HepG2 (cell line): ENCODE measurements around the gene KCNF1. TPM values are rescaled to one million over a fixed set of nuclear protein-coding genes. Genes with fewer than 3 reads are reported as not detected.
"Not testable (repeated sequence)": the region's sequence is repeated elsewhere in the genome, so short reads cannot be mapped to it uniquely, and the experiment has no call there.

Experiments
- ATAC-seq: fragments of 200-7000 bp; cut with Tn5 transposase; 3 replicates; pipeline ENCODE4 v1.9.1; 2020; ENCODE audit warnings: mild to moderate bottlenecking, moderate library complexity
- BruUV-seq: library from RNA; stranded (reverse); fragments of 400-500 nt; replicated peaks from 2 replicates; lab custom pipeline; 2021; lab: Mats Ljungman, UMichigan
- CTCF ChIA-PET: fragments of 300-600 bp; formaldehyde crosslinking; extraction: SDS; loops from one replicate; lab custom pipeline; 2021; ENCODE audit warnings: low total read pairs, inconsistent platforms, low intra/inter-chr PET ratio; lab: Yijun Ruan, JAX
- POLR2A ChIA-PET: fragments of 350-600 bp; sonication (Branson Sonifier 250); formaldehyde crosslinking; loops from one replicate; lab custom pipeline; 2020; ENCODE audit warnings: antibody characterized with exemption, inconsistent platforms; lab: Yijun Ruan, JAX
- DNase-seq: peaks from one replicate; pipeline ENCODE4 v3.0.0-alpha.2; 2015; ENCODE audit warnings: low spot score
- FAIRE-seq: peaks from 3 replicates; lab custom pipeline; 2011; peaks lifted over from hg19 to GRCh38; lab: Jason Lieb, UNC
- H2AFZ ChIP-seq: one replicate; pipeline ENCODE4 v1.6.1; 2011; ENCODE audit warnings: low read length, inconsistent platforms
- H3K27ac ChIP-seq: fragments of 300-600 bp; 3 replicates; pipeline ENCODE4 v1.8.0; 2011; ENCODE audit warnings: mixed run types, mild to moderate bottlenecking, mixed read lengths, low read length, inconsistent platforms; ENCODE audit not compliant: insufficient read depth; ENCODE audit errors: extremely low read length
- H3K27me3 ChIP-seq, 2 experiments: fragments of 200-600 bp in 1 of 2; 2 replicates in 1 of 2; 3 replicates in 1 of 2; pipeline versions ENCODE4 v1.6.0 to v1.8.0; 2011; ENCODE audit warnings: low read length in 2 of 2, mild to moderate bottlenecking in 2 of 2, moderate library complexity in 2 of 2, inconsistent platforms in 1 of 2; ENCODE audit not compliant: insufficient read depth in 2 of 2, control insufficient read depth in 1 of 2
- H3K36me3 ChIP-seq, 2 experiments: fragments of 200-600 bp in 1 of 2; replicated peaks in 1 of 2; 2 replicates in 1 of 2; 3 replicates in 1 of 2; pipeline versions ENCODE4 v1.5.1 to v1.8.0; 2011; ENCODE audit warnings: low read length in 2 of 2, inconsistent platforms in 1 of 2; ENCODE audit not compliant: insufficient read depth in 2 of 2, control insufficient read depth in 1 of 2
- H3K4me1 ChIP-seq: 2 replicates; pipeline ENCODE4 v1.5.1; 2012; ENCODE audit warnings: low read length, inconsistent platforms; ENCODE audit not compliant: insufficient read depth
- H3K4me2 ChIP-seq: 2 replicates; pipeline ENCODE4 v1.6.0; 2011; ENCODE audit warnings: low read depth, low read length, inconsistent platforms
- H3K4me3 ChIP-seq, 3 experiments: fragments of 200-600 bp in 1 of 3; sonication (generic), shearing (Covaris generic) in 1 of 3; replicated peaks in 1 of 3; 2 replicates each; pipeline ENCODE4 v1.5.1; 2011 to 2016; ENCODE audit warnings: low read length in 3 of 3, inconsistent platforms in 2 of 3, low read depth in 2 of 3, mild to moderate bottlenecking in 2 of 3, control low read depth in 1 of 3, mixed read lengths in 1 of 3; ENCODE audit not compliant: insufficient read depth in 1 of 3
- H3K79me2 ChIP-seq: one replicate; pipeline ENCODE4 v1.6.1; 2011; ENCODE audit warnings: low read length, inconsistent platforms; ENCODE audit not compliant: insufficient read depth
- H3K9ac ChIP-seq: 2 replicates; pipeline ENCODE4 v1.6.0; 2011; ENCODE audit warnings: mild to moderate bottlenecking, low read depth, low read length, inconsistent platforms; ENCODE audit not compliant: insufficient read depth
- H3K9me3 ChIP-seq: 2 replicates; pipeline ENCODE4 v1.5.1; 2012; ENCODE audit warnings: mild to moderate bottlenecking, low read length
- H4K20me1 ChIP-seq: 2 replicates; pipeline ENCODE4 v1.6.0; 2011; ENCODE audit warnings: inconsistent platforms, mild to moderate bottlenecking, low read length, moderate library complexity; ENCODE audit not compliant: insufficient read depth
- BRF2 ChIP-seq: sonication (generic); formaldehyde crosslinking; IDR thresholded peaks from 2 replicates; pipeline ENCODE4 v1.8.1; 2022; ENCODE audit warnings: mild to moderate bottlenecking, missing genetic modification reagents
- IKZF1 ChIP-seq: fragments of 450-650 bp; IDR thresholded peaks from 2 replicates; pipeline ENCODE4 v1.7.1; 2016
- MIXL1 ChIP-seq: IDR thresholded peaks from 2 replicates; pipeline ENCODE4 v1.6.1; 2016
- ZNF550 ChIP-seq: sonication (generic); formaldehyde crosslinking; IDR thresholded peaks from 2 replicates; pipeline ENCODE4 v1.4.0; 2020; ENCODE audit warnings: mild to moderate bottlenecking, missing genetic modification reagents, borderline replicate concordance
- WGBS: methylation state at CpG from one replicate; pipeline ENCODE4 v1.1.6; 2017; ENCODE audit warnings: low lambda C conversion rate; 5-methylcytosine and 5-hydroxymethylcytosine counted together
- in situ Hi-C: cut with HindIII; loops from 2 replicates; pipeline ENCODE4 v1.10.0; 2017; ENCODE audit warnings: low pct_unique_long_range_greater_than_20kb; ENCODE audit not compliant: extremely low pct_ligation_motif_present
- intact Hi-C: fragments of 100-400 bp; cut with micrococcal nuclease; formaldehyde crosslinking; loops from one replicate; pipeline ENCODE4 v1.10.0; 2022; ENCODE audit not compliant: unreplicated experiment
- polyA plus RNA-seq, 8 experiments: library from polyadenylated mRNA; depleted of rRNA in 3 of 8; stranded (reverse) in 7 of 8; unstranded in 1 of 8; fragments of >200 nt; fragmentation: Illumina TruSeq in 4 of 8; extraction: Trizol in 4 of 8; gene quantifications; 2 replicates each; pipeline versions ENCODE4 v1.2.1 to v1.2.3, GENCODE V29; 2011 to 2016; ENCODE audit warnings: low read depth in 4 of 8, missing spikeins in 1 of 8, mixed read lengths in 1 of 8; ENCODE audit not compliant: insufficient read depth in 1 of 8
- total RNA-seq, 5 experiments: library from RNA; depleted of rRNA; stranded (reverse); fragments of >200 nt; fragmentation: Illumina TruSeq; extraction: Trizol; gene quantifications; 2 replicates each; pipeline ENCODE4 v1.2.3, GENCODE V29; 2016; ENCODE audit warnings: low read depth in 1 of 5

The KCNF1 gene
- total and polyA plus RNA-seq, 2 of the 13 experiments (the other 11 are each of a cell fraction or from before 2014, with no cell fraction given), result 0.09 to 0.12 TPM

- Histone ChIP-seq H3K9me3 (peaks cover 11% of the 10 kb centered on the region), H3K4me3 (no peak overlapping the region), H3K27ac (no peak overlapping the region), H4K20me1 (no peaks in the 10 kb centered on the region), H2AFZ (no peak overlapping the region), H3K4me1 (no peaks in the 10 kb centered on the region), H3K79me2 (no peaks in the 10 kb centered on the region), H3K4me2 (no peak overlapping the region), H3K36me3 (no peaks in the 10 kb centered on the region), H3K27me3 (peaks cover 12 to 52% of the 10 kb centered on the region in 2 experiments), H3K9ac (no peak overlapping the region)
- FAIRE-seq (no peak), ATAC-seq (no peak), DNase-seq (no peak)
- intact Hi-C loops, result no loop called here
- TF ChIP-seq MIXL1 (CRISPR knock-in tag), result no peak
- no peak for TF ChIP-seq IKZF1
- TF ChIP-seq BRF2 (CRISPR knock-in tag), result no peak
- no peak for TF ChIP-seq ZNF550
- CTCF ChIA-PET, result no interaction called here
- BruUV-seq, result no TSS peak
- in situ Hi-C loops, result no loop called here
- 14% methylated on average over 3 of the region's 3 CpGs for WGBS
- POLR2A ChIA-PET, result no interaction called here
Observed at GRCh38 chr2:10957391-10957790, 45.7 kb downstream of the KCNF1 start.

- BruUV-seq, H3K27ac ChIP-seq, H3K4me1 ChIP-seq, H4K20me1 ChIP-seq, in situ Hi-C loops, intact Hi-C loops, FAIRE-seq, POLR2A ChIA-PET, H2AFZ ChIP-seq, H3K36me3 ChIP-seq, ATAC-seq, H3K79me2 ChIP-seq, H3K9ac ChIP-seq, CTCF ChIA-PET, H3K4me3 ChIP-seq, H3K9me3 ChIP-seq, DNase-seq, H3K4me2 ChIP-seq: not testable (repeated sequence)
- 3% methylated on average over 3 of the region's 3 CpGs for WGBS
- peaks cover 15 to 61% of the 10 kb centered on the region in 2 experiments for H3K27me3 ChIP-seq
Observed at GRCh38 chr2:10958452-10958851, 46.7 kb downstream of the KCNF1 start.
